Neural progenitor cell (in vitro differentiated cells): ENCODE measurements around the gene CTSL. TPM values are rescaled to one million over a fixed set of nuclear protein-coding genes. Genes with fewer than 3 reads are reported as not detected.

Source experiments
- DNase-seq: peaks from one replicate; pipeline ENCODE4 v3.0.0-alpha.2; 2016; ENCODE audit warnings: low spot score
- H2AFZ ChIP-seq: fragments of 200-600 bp; sonication (generic); replicated peaks from 2 replicates; pipeline ENCODE4 v1.6.1; 2016; ENCODE audit warnings: antibody characterized with exemption
- H3F3A ChIP-seq: fragments of 200-600 bp; sonication (generic); 2 replicates; pipeline ENCODE4 v1.6.1; 2016; ENCODE audit warnings: antibody characterized with exemption, low read depth
- H3K27ac ChIP-seq: fragments of 200-600 bp; sonication (generic); 2 replicates; pipeline ENCODE4 v1.5.1; 2016; ENCODE audit warnings: mild to moderate bottlenecking
- H3K27me3 ChIP-seq: fragments of 200-600 bp; sonication (generic); 2 replicates; pipeline ENCODE4 v1.6.1; 2016; ENCODE audit warnings: mild to moderate bottlenecking, moderate library complexity
- H3K36me3 ChIP-seq: fragments of 200-600 bp; sonication (generic); 2 replicates; pipeline ENCODE4 v1.5.1; 2016
- H3K4me1 ChIP-seq: fragments of 200-600 bp; sonication (generic); 2 replicates; pipeline ENCODE4 v1.6.1; 2016; ENCODE audit warnings: mixed run types
- H3K4me2 ChIP-seq: fragments of 200-600 bp; sonication (generic); 2 replicates; pipeline ENCODE4 v1.6.1; 2016
- H3K4me3 ChIP-seq: fragments of 200-600 bp; sonication (generic); 2 replicates; pipeline ENCODE4 v1.5.1; 2016
- H3K79me2 ChIP-seq: fragments of 200-600 bp; sonication (generic); 2 replicates; pipeline ENCODE4 v1.6.1; 2016; ENCODE audit warnings: low read depth
- H3K9ac ChIP-seq: fragments of 200-600 bp; sonication (generic); 2 replicates; pipeline ENCODE4 v1.6.1; 2016
- H3K9me3 ChIP-seq: fragments of 200-600 bp; sonication (generic); 2 replicates; pipeline ENCODE4 v1.5.1; 2016; ENCODE audit warnings: low read depth
- H4K20me1 ChIP-seq: fragments of 200-600 bp; sonication (generic); 2 replicates; pipeline ENCODE4 v1.6.1; 2016; ENCODE audit warnings: low read depth
- H3K27ac Mint-ChIP-seq: 3 replicates; pipeline ENCODE4 v1.8.0; 2021; ENCODE audit warnings: mixed read lengths
- H3K27me3 Mint-ChIP-seq: 2 replicates; pipeline ENCODE4 v1.8.0; 2022; ENCODE audit warnings: low read depth, mild to moderate bottlenecking, inconsistent platforms, moderate library complexity, mixed read lengths; ENCODE audit not compliant: insufficient read depth
- H3K36me3 Mint-ChIP-seq: 3 replicates; pipeline ENCODE4 v1.8.0; 2021; ENCODE audit warnings: mixed read lengths
- H3K4me1 Mint-ChIP-seq: 3 replicates; pipeline ENCODE4 v1.8.0; 2021; ENCODE audit warnings: mixed read lengths
- H3K4me3 Mint-ChIP-seq: 3 replicates; pipeline ENCODE4 v1.8.0; 2021; ENCODE audit warnings: mild to moderate bottlenecking, moderate library complexity, mixed read lengths
- H3K9me3 Mint-ChIP-seq: 3 replicates; pipeline ENCODE4 v1.8.0; 2020; ENCODE audit warnings: mixed read lengths
- CTCF ChIP-seq: fragments of 200-600 bp; sonication (generic); IDR thresholded peaks from 2 replicates; pipeline ENCODE4 v1.5.1; 2017; ENCODE audit warnings: antibody characterized with exemption, mild to moderate bottlenecking
- EZH2 ChIP-seq: fragments of 200-600 bp; sonication (generic); IDR thresholded peaks from 2 replicates; pipeline ENCODE4 v1.6.1; 2017; ENCODE audit warnings: antibody characterized with exemption, mild to moderate bottlenecking, moderate library complexity
- EZH2phosphoT487 ChIP-seq: fragments of 200-600 bp; sonication (generic); IDR thresholded peaks from 2 replicates; pipeline ENCODE4 v1.6.1; 2017; ENCODE audit warnings: antibody characterized with exemption
- total RNA-seq: library from RNA; depleted of rRNA; stranded (reverse); fragments of >200 nt; gene quantifications from 2 replicates; pipeline ENCODE4 v1.2.3, GENCODE V29; 2015; ENCODE audit warnings: low replicate concordance

CTSL gene
- total RNA-seq, 1 donor from 2014 or later: 35.9 TPM

- no peak overlapping the region for H3K4me3 ChIP-seq
- no peaks in the 10 kb centered on the region for H3K9me3 ChIP-seq
- H3K79me2 ChIP-seq: no peaks in the 10 kb centered on the region
- no peak overlapping the region for H3K4me3 Mint-ChIP-seq
- DNase-seq: peak; percentile 80
- TF ChIP-seq EZH2: no peak
- no peak for TF ChIP-seq EZH2phosphoT487
- TF ChIP-seq CTCF: peak; percentile 87
- H3K27ac ChIP-seq: no peak overlapping the region
- no peak overlapping the region for H3K4me2 ChIP-seq
- no peak overlapping the region for H3K9ac ChIP-seq
- H4K20me1 ChIP-seq: no peaks in the 10 kb centered on the region
- peaks cover 9% of the 10 kb centered on the region for H3K36me3 Mint-ChIP-seq
- H3K4me1 Mint-ChIP-seq: no peaks in the 10 kb centered on the region
- no peak overlapping the region for H3K27ac Mint-ChIP-seq
- H3K36me3 ChIP-seq: no peaks in the 10 kb centered on the region
- H3K9me3 Mint-ChIP-seq: no peaks in the 10 kb centered on the region
- H3F3A ChIP-seq: no peaks in the 10 kb centered on the region
- no peaks in the 10 kb centered on the region for H3K27me3 ChIP-seq
- H3K4me1 ChIP-seq: no peaks in the 10 kb centered on the region
- H3K27me3 Mint-ChIP-seq: peaks cover 4% of the 10 kb centered on the region
- no peak overlapping the region for H2AFZ ChIP-seq
Measured at GRCh38 chr9:87678650-87679355, 47.1 kb upstream of the CTSL start.

- H3K79me2 ChIP-seq: no peaks in the 10 kb centered on the region
- H3K27me3 ChIP-seq: no peaks in the 10 kb centered on the region
- no peaks in the 10 kb centered on the region for H3F3A ChIP-seq
- Mint-ChIP-seq H3K4me3 (no peak overlapping the region), H3K27me3 (peaks cover 6% of the 10 kb centered on the region), H3K36me3 (peaks cover 13% of the 10 kb centered on the region), H3K4me1 (peaks cover 5% of the 10 kb centered on the region), H3K9me3 (no peaks in the 10 kb centered on the region), H3K27ac (no peak overlapping the region)
- DNase-seq: no peak
- no peaks in the 10 kb centered on the region for H4K20me1 ChIP-seq
- H3K4me1 ChIP-seq: no peaks in the 10 kb centered on the region
- H3K27ac ChIP-seq: no peak overlapping the region
- H3K4me3 ChIP-seq: no peak overlapping the region
- H3K4me2 ChIP-seq: no peak overlapping the region
- no peak overlapping the region for H3K9ac ChIP-seq
- no peak for TF ChIP-seq CTCF
- TF ChIP-seq EZH2: no peak
- no peak for TF ChIP-seq EZH2phosphoT487
- no peaks in the 10 kb centered on the region for H3K9me3 ChIP-seq
- H2AFZ ChIP-seq: no peak overlapping the region
- no peaks in the 10 kb centered on the region for H3K36me3 ChIP-seq
Measured at GRCh38 chr9:87681271-87682061, 44.5 kb upstream of the CTSL start.

GRCh38 chr9:87682085-87682484 lies 43.8 kb upstream of the CTSL start:
- Histone ChIP-seq H3F3A (no peaks in the 10 kb centered on the region), H3K9me3 (no peaks in the 10 kb centered on the region), H4K20me1 (no peaks in the 10 kb centered on the region), H2AFZ (no peak overlapping the region), H3K4me1 (no peaks in the 10 kb centered on the region), H3K27me3 (no peaks in the 10 kb centered on the region), H3K36me3 (no peaks in the 10 kb centered on the region), H3K79me2 (no peaks in the 10 kb centered on the region), H3K27ac (no peak overlapping the region), H3K4me2 (no peak overlapping the region), H3K4me3 (no peak overlapping the region), H3K9ac (no peak overlapping the region)
- no peak for DNase-seq
- Mint-ChIP-seq H3K4me1 (peaks cover 5% of the 10 kb centered on the region), H3K27me3 (peaks cover 6% of the 10 kb centered on the region), H3K27ac (no peak overlapping the region), H3K9me3 (no peaks in the 10 kb centered on the region), H3K4me3 (no peak overlapping the region), H3K36me3 (peaks cover 14% of the 10 kb centered on the region)
- TF ChIP-seq EZH2phosphoT487 (no peak), CTCF (no peak), EZH2 (no peak)
